GM13977 (cell line): ENCODE data around the gene MARCO.

ENCODE experiments used
- DNase-seq: peaks from one replicate; pipeline ENCODE4 v3.0.0; 2012; ENCODE audit warnings: low spot score
- CTCF ChIP-seq: IDR thresholded peaks from 2 replicates; pipeline ENCODE4 v1.5.1; 2012; ENCODE audit warnings: mild to moderate bottlenecking, control low read depth; ENCODE audit not compliant: insufficient read depth; ENCODE audit errors: extremely low read depth, missing control alignments
- in situ Hi-C: fragments of 300-500 bp; cut with MboI; formaldehyde crosslinking; loops from one replicate; pipeline ENCODE4 v1.12.0; 2022; ENCODE audit warnings: low sequenced_read_pairs, low pct_unique_long_range_greater_than_20kb, mixed read lengths, inconsistent platforms; ENCODE audit not compliant: unreplicated experiment

The MARCO gene

DNA sequence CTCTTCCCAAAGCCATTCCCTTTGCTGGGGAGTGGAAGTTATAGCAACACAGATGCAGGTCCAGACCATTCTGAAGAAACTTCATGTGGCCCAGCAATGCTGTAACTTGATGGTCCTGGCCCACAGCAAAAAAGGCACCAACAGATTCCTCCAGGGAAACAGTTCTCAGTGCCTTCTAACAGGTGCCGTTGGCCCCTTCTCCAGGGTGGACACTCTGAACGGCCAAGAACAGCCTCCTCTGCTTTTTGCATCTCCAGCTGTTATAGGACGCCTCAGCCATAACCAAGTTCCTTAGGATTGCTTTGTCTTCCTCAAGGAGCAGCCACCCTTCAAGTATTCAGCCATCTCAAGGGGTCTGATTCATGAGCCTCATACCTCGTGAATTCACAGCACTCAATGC, 38.0 kb downstream of the MARCO start:
- in situ Hi-C loops = no loop called here
- TF ChIP-seq CTCF = no peak
- no peak for DNase-seq

DNA sequence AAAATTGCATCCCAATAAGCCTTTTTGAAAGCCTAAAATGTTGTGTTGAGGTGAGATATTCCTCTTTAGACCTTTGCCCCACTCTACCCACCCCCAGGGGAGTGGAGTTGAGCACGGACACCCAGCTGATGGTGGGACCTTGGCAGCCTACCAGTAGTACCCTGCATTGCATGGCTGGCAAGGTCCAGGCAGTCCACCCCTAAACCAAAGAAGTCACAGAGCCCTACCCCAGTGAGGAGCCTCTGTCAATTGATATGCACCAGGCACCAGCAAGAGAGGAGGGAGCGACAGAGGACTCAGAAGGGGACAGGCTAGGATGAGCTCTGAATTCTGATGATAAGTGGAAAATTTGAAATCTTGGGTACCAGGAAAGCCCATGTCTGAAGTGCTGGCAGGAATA, 38.6 kb downstream of the MARCO start:
- no peak for TF ChIP-seq CTCF
- in situ Hi-C loops = no loop called here
- DNase-seq = no peak

GRCh38 chr2:118981632-118982031, 39.6 kb downstream of the MARCO start:
- in situ Hi-C loops = no loop called here
- no peak for TF ChIP-seq CTCF
- no peak for DNase-seq

DNA sequence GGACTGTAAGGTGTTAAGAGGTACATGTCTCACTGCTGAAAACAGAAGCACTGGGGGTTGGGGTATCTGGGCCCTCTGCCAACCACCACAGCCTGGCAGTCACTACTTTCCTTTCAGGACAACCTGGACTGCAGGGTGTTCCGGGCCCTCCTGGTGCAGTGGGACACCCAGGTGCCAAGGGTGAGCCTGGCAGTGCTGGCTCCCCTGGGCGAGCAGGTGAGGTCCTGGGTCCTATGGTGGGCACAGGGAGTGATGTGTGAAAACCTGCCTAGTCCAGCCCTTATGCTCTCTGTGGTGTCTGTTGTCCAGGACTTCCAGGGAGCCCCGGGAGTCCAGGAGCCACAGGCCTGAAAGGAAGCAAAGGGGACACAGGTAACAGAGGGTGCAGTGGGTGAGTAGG, 40.0 kb downstream of the MARCO start:
- TF ChIP-seq CTCF = no peak
- DNase-seq = no peak
- in situ Hi-C loops = no loop called here

- no peak for TF ChIP-seq CTCF
These were observed 41.1 kb downstream of the MARCO start for GRCh38 chr2:118983133-118983532.

DNA sequence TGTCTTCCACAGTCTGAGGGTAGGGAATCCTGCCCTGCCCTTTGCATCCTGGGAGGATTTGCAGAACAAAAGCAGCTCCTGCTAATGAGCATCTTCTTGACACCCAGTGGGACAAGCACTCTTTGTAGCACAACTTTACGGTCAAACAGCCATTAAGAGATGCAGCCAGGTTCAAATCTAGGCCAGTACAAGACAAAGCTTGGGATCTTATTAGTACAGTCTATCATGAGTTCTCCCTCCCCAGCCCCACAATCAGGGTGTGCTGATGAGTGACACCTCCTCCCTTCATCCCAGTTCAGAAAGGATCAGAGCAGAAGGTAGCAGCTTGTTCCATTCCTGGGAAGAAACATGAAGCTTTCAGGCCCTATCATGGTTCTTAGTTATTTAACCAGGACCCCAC, 41.9 kb downstream of the MARCO start:
- TF ChIP-seq CTCF = no peak
- in situ Hi-C loops = no loop called here
- DNase-seq = no peak

More at GRCh38 chr2:118983133-118983532, 41.1 kb downstream of the MARCO start:
- no peak for DNase-seq
- in situ Hi-C loops = no loop called here

GRCh38 chr2:118986738-118987137, 44.7 kb downstream of the MARCO start:
- DNase-seq = no peak

More at GRCh38 chr2:118986738-118987137, 44.7 kb downstream of the MARCO start:
- TF ChIP-seq CTCF = no peak
- in situ Hi-C loops = no loop called here
